Smooth muscle cell of trachea (primary cell): ENCODE data around the gene BTG4. TPM values are rescaled to one million over a fixed set of nuclear protein-coding genes. Genes with fewer than 3 reads are reported as not detected.

ENCODE experiments used
- total RNA-seq: library from RNA; depleted of rRNA; stranded (reverse); fragments of >200 nt; gene quantifications from 2 replicates; pipeline ENCODE4 v1.2.1, GENCODE V29; 2014

The BTG4 gene
- total RNA-seq: not detected in 2 replicates

GRCh38 chr11:111512296-111513239 lies at the start of gene BTG4:
BTG4 (minus strand) TSS chr11:111512386; CDS start chr11:111498776, 13,610 bp downstream.

GRCh38 chr11:111540114-111540936 lies 28.1 kb upstream of the BTG4 start, which contains the start of gene LAYN:
LAYN (plus strand) TSS chr11:111540720; CDS start chr11:111540844, 124 bp downstream.

GRCh38 chr11:111514216-111515031 lies 2.2 kb upstream of the BTG4 start, which contains the start of gene HOATZ:
HOATZ (plus strand) TSS chr11:111514778; CDS start chr11:111514785, 7 bp downstream.

Other genes starting within 250 kb of the BTG4 start
- gene POU2AF3, start 213.8 kb downstream of the BTG4 start, total RNA-seq: not detected in 2 replicates
- not detected in 2 replicates for gene POU2AF1, start 133.1 kb downstream of the BTG4 start, total RNA-seq
- not detected in 2 replicates for gene HOATZ, start 2.4 kb upstream of the BTG4 start, total RNA-seq
- 48.9 and 93.9 TPM in 2 replicates for gene LAYN, start 28.3 kb upstream of the BTG4 start, total RNA-seq
- gene SIK2, start 90.1 kb upstream of the BTG4 start, total RNA-seq: 16.0 and 23.8 TPM in 2 replicates